ENCODE results near the gene NCS1. TPM values are rescaled to one million over a fixed set of nuclear protein-coding genes. Genes with fewer than 3 reads are reported as not detected.
A peak's percentile ranks its signal among the peaks of the same experiment; 100 is the strongest.

Gene NCS1
- total RNA-seq, 1 donor from 2014 or later, result 32.8 TPM

DNA sequence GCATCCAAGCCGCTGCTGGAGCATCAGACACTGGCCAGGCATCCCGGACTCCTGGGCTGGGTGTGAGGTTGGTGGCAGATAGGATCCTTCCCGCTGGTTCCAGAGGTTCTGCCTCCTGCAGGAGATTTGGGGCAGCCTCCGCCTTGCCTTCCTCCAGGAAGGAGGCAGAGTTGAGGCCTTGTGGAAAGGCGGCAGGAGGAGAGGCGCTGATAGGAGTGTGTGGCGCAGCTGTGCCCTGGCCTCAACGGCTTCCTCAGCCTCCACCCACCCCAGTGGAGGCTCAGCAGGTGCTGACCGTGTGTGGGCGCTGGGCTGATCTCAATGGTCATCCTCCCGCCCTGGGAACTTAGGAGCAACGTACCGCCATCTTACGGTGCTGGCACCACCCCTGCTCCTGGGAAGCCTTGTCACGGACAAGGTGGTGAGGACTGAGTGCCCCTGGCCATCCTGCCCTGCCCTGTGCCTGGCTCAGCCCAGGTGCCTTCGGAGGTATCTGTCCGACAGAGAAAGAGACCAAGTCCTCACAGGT, 10.2 kb downstream of the NCS1 start:
- Mint-ChIP-seq H3K4me3 (no peak overlapping the region), H3K27me3 (no peaks in the 10 kb centered on the region), H3K27ac (no peak overlapping the region)

DNA sequence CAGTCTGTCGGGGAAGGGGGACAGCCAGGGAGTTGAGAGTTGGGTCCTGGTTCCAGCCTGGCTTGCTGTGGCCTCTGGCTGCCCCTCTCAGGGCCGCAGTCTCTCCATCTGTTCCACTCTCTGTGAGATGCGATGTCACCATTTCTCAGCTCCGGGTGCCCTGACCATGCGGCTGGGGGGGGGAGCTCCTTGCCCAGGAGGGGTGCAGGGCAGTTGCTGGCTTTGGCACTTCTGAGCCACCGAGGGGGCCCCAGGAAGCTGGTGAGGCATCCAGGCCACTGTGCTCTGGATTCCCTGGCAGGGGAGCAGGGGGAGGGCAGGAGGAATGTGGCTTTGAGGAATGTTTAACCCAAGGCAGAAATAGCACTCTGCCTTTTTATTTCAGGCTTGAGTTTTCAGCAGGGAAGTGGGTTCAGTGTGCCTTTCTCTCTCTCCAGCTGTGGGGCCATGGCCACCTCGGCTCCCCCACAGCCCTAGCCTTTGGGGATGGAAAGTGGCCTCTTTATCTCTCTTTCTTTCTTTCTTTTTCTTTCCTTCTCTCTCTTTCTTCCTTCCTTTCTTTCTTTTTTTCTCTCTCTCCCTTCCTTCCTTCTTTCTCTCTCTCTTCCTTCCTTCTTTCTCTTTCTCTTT, 11.0 kb downstream of the NCS1 start:
- no peaks in the 10 kb centered on the region for H3K27me3 Mint-ChIP-seq
- TF ChIP-seq, protein P1, sequence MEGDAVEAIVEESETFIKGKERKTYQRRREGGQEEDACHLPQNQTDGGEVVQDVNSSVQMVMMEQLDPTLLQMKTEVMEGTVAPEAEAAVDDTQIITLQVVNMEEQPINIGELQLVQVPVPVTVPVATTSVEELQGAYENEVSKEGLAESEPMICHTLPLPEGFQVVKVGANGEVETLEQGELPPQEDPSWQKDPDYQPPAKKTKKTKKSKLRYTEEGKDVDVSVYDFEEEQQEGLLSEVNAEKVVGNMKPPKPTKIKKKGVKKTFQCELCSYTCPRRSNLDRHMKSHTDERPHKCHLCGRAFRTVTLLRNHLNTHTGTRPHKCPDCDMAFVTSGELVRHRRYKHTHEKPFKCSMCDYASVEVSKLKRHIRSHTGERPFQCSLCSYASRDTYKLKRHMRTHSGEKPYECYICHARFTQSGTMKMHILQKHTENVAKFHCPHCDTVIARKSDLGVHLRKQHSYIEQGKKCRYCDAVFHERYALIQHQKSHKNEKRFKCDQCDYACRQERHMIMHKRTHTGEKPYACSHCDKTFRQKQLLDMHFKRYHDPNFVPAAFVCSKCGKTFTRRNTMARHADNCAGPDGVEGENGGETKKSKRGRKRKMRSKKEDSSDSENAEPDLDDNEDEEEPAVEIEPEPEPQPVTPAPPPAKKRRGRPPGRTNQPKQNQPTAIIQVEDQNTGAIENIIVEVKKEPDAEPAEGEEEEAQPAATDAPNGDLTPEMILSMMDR (conservative IDR thresholded peaks at IDR 0.05), result no peak
- no peaks in the 10 kb centered on the region for H3K36me3 Mint-ChIP-seq
- H3K4me1 Mint-ChIP-seq (ENCODE audit: unreplicated experiment), result peaks cover 32% of the 10 kb centered on the region
- peak overlapping the region; percentile 29 for H3K27ac Mint-ChIP-seq
- no peaks in the 10 kb centered on the region for H3K9me3 Mint-ChIP-seq
- no peak overlapping the region for H3K4me3 Mint-ChIP-seq
- DNase-seq (ENCODE audit: extremely low spot score, unreplicated experiment), result peak; percentile 72

More for the DNA sequence above, 10.2 kb downstream of the NCS1 start:
- Mint-ChIP-seq H3K9me3 (no peaks in the 10 kb centered on the region), H3K4me1 (ENCODE audit: unreplicated experiment) (peaks cover 25% of the 10 kb centered on the region), H3K36me3 (no peaks in the 10 kb centered on the region)
- DNase-seq (ENCODE audit: extremely low spot score, unreplicated experiment), result peak; percentile 63
- TF ChIP-seq, protein P1 (conservative IDR thresholded peaks at IDR 0.05), result no peak

DNA sequence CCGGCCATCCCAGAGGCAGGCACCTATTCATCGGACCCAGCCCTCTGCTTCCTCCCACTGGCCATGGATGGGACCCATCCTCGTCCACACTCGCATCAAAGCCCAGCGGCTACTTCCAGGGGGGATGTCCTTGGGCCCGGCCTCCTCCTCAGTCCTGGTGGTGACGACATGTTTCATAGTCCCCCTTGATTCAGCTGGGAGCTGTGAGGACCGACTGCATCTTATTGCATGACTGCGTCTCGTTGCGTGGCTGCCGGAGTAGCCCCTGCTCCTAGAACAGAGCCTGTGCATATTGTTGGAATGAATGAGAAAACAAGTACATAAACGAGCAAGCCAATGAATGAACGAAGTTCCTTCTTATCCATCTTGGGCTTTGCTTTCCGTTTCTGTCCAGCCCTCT, 12.8 kb downstream of the NCS1 start:
- Mint-ChIP-seq H3K4me1 (ENCODE audit: unreplicated experiment) (peaks cover 36% of the 10 kb centered on the region), H3K36me3 (no peaks in the 10 kb centered on the region), H3K27ac (peak overlapping the region; percentile 51), H3K4me3 (no peak overlapping the region), H3K9me3 (no peaks in the 10 kb centered on the region), H3K27me3 (no peaks in the 10 kb centered on the region)
- TF ChIP-seq, protein P1 (conservative IDR thresholded peaks at IDR 0.05), result peak; percentile 22
- peak; percentile 61 for DNase-seq (ENCODE audit: extremely low spot score, unreplicated experiment)

DNA sequence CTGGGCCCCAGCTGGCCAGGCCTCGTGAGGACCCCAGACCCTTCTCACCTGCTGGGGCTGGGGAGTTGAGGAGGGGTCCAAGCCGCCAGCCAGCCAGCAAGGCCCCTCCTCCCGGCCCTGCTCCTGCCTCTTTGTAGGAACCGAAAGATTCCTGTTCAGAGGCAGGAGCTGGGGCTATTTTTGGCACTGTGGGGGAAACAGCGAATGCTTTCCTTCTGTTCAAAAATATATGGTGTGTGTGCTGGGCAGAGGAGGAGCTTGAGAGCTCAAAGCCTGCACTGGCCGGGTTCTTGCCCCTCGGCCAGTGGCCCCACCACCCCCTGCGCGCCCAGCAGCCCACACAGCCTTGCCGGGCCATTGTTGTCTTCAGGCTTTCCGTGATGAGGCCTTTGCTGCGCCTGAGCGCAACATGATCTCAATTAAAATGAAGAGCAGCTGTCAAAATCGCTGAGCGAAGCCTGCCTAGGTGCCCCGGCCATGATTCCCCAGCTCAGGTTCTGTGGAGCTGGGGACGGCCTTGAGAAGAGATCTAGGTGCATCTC, 13.4 kb downstream of the NCS1 start:
- Mint-ChIP-seq H3K4me3 (peak overlapping the region; percentile 37), H3K9me3 (no peaks in the 10 kb centered on the region), H3K27me3 (no peaks in the 10 kb centered on the region), H3K36me3 (no peaks in the 10 kb centered on the region), H3K4me1 (ENCODE audit: unreplicated experiment) (peaks cover 38% of the 10 kb centered on the region), H3K27ac (peak overlapping the region; percentile 44)
- TF ChIP-seq, protein P1 (conservative IDR thresholded peaks at IDR 0.05), result no peak
- peak; percentile 67 for DNase-seq (ENCODE audit: extremely low spot score, unreplicated experiment)

DNA sequence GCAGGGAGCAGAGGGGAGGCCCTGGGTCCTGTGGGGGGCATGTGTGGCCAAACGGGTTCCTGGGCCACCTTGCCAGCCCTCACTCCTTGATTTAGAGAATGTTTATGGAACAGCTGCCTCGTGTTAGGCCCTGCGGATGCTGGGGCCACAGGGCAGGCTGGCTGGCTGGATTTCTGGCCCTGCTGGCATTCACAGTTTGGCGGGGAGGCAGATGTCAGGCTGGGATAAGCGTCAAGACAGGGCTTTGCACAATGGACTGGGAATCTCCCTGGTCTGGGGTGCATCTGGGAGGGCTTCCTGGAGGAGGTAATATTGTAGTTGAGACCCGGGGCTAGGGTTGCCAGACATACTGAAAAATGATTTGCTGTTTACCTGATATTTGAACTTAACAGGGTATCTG, 13.8 kb downstream of the NCS1 start:
- Mint-ChIP-seq H3K4me3 (peak overlapping the region; percentile 37), H3K27me3 (no peaks in the 10 kb centered on the region), H3K36me3 (no peaks in the 10 kb centered on the region), H3K9me3 (no peaks in the 10 kb centered on the region), H3K4me1 (ENCODE audit: unreplicated experiment) (peaks cover 38% of the 10 kb centered on the region), H3K27ac (peak overlapping the region; percentile 44)
- DNase-seq (ENCODE audit: extremely low spot score, unreplicated experiment), result peak; percentile 67
- TF ChIP-seq, protein P1 (conservative IDR thresholded peaks at IDR 0.05), result no peak
